ENCODE measurements around the gene SLC39A5. TPM values are rescaled to one million over a fixed set of nuclear protein-coding genes. Genes with fewer than 3 reads are reported as not detected.

The SLC39A5 gene
- total and polyA plus RNA-seq, 2 of the 13 experiments (the other 11 are each of a cell fraction or from before 2014, with no cell fraction given), result 59.7 to 101 TPM

GRCh38 chr12:56258068-56258819 is 28.4 kb downstream of the SLC39A5 start, which contains the start of gene ANKRD52 (continued):
- TF ChIP-seq MEF2D (CRISPR knock-in tag; IDR thresholded peaks at IDR 0.05), result no peak
- TF ChIP-seq ZNF318 (CRISPR knock-in tag; IDR thresholded peaks at IDR 0.05), result no peak
- TF ChIP-seq ZNF710 (CRISPR knock-in tag; IDR thresholded peaks at IDR 0.05; ENCODE audit: borderline replicate concordance), result 0 out of 2 replicates have a peak, but pooled peaks have one; percentile 18
- no peak for TF ChIP-seq ZNF569 (CRISPR knock-in tag; IDR thresholded peaks at IDR 0.05; ENCODE audit: borderline replicate concordance)
- TF ChIP-seq HNF1A (IDR thresholded peaks at IDR 0.05; ENCODE audit: low read depth), result no peak
- TF ChIP-seq HNF1A (CRISPR knock-in tag; IDR thresholded peaks at IDR 0.05; ENCODE audit: borderline replicate concordance), result no peak
- TF ChIP-seq KLF12 (CRISPR knock-in tag; IDR thresholded peaks at IDR 0.05; ENCODE audit: borderline replicate concordance), result peak; percentile 65; the same call in 1 of the 2 replicates
- TF ChIP-seq SPEN (CRISPR knock-in tag; IDR thresholded peaks at IDR 0.05; ENCODE audit: low read depth), result peak; percentile 91
- TF ChIP-seq KLF11 (CRISPR knock-in tag; IDR thresholded peaks at IDR 0.05), result no peak
- no peak for TF ChIP-seq ZNF816 (CRISPR knock-in tag; IDR thresholded peaks at IDR 0.05; ENCODE audit: borderline replicate concordance)
- no peak for TF ChIP-seq ZSCAN12 (CRISPR knock-in tag; IDR thresholded peaks at IDR 0.05)
- no peak for TF ChIP-seq ZNF12 (CRISPR knock-in tag; IDR thresholded peaks at IDR 0.05)
- no peak for TF ChIP-seq SNAI1 (CRISPR knock-in tag; IDR thresholded peaks at IDR 0.05; ENCODE audit: borderline replicate concordance)
- no peak for TF ChIP-seq ZNF577 (CRISPR knock-in tag; IDR thresholded peaks at IDR 0.05; ENCODE audit: borderline replicate concordance, low read depth)

All from HepG2 (cell line).